ENCODE measurements around the gene AGAP1. TPM values are rescaled to one million over a fixed set of nuclear protein-coding genes. Genes with fewer than 3 reads are reported as not detected.

Gene AGAP1
- total RNA-seq, 2 donors from 2014 or later = 32.8 to 34.7 TPM

GRCh38 chr2:236063994-236064393 lies 570.2 kb downstream of the AGAP1 start:
- H3K9me3 Mint-ChIP-seq = no peaks in the 10 kb centered on the region
- WGBS, 2 experiments (ENCODE audit: insufficient coverage in 1 of 2, insufficient read length in 1 of 2) = 95 to 97% methylated on average over 7 of the region's 7 CpGs
- no peaks in the 10 kb centered on the region for H3K4me1 ChIP-seq (ENCODE audit: control insufficient read depth, insufficient read depth, low read length)

GRCh38 chr2:236065314-236066160 lies 571.7 kb downstream of the AGAP1 start:
- DNase-seq = no peak
- no peaks in the 10 kb centered on the region for H3K4me1 ChIP-seq (ENCODE audit: control insufficient read depth, insufficient read depth, low read length)
- H3K4me1 Mint-ChIP-seq = peaks cover 2% of the 10 kb centered on the region
- no peaks in the 10 kb centered on the region for H3K9me3 Mint-ChIP-seq
- no peak overlapping the region for H3K4me3 Mint-ChIP-seq
- no peak for TF ChIP-seq CTCF (conservative IDR thresholded peaks at IDR 0.05)
- H3K27ac ChIP-seq (ENCODE audit: low read depth, low read length) = no peak overlapping the region
- no peak overlapping the region for H3K27ac Mint-ChIP-seq
- no peaks in the 10 kb centered on the region for H3K27me3 Mint-ChIP-seq (ENCODE audit: insufficient read depth)
- H3K9ac ChIP-seq (ENCODE audit: extremely low read depth, low read length, poor library complexity, severe bottlenecking) = no peak overlapping the region
- H3K36me3 ChIP-seq (ENCODE audit: control insufficient read depth, insufficient read depth, low read length) = no peaks in the 10 kb centered on the region
- 91 to 92% methylated on average over 11 to 15 of the region's 15 CpGs for WGBS, 2 experiments (ENCODE audit: insufficient coverage in 1 of 2, insufficient read length in 1 of 2)
- no peak overlapping the region for H3K4me3 ChIP-seq (ENCODE audit: low read length)
- H3K27me3 ChIP-seq (ENCODE audit: control insufficient read depth, insufficient read depth, low read length, poor library complexity, severe bottlenecking) = no peaks in the 10 kb centered on the region
- peaks cover 3% of the 10 kb centered on the region for H3K36me3 Mint-ChIP-seq (ENCODE audit: low read depth)
- no peaks in the 10 kb centered on the region for H3K9me3 ChIP-seq (ENCODE audit: control insufficient read depth, low read length)

More at GRCh38 chr2:236063994-236064393, 570.2 kb downstream of the AGAP1 start:
- H3K4me3 Mint-ChIP-seq = no peak overlapping the region
- Histone ChIP-seq H3K9ac (ENCODE audit: extremely low read depth, low read length, poor library complexity, severe bottlenecking) (no peak overlapping the region), H3K27ac (ENCODE audit: low read depth, low read length) (no peak overlapping the region), H3K36me3 (ENCODE audit: control insufficient read depth, insufficient read depth, low read length) (no peaks in the 10 kb centered on the region), H3K4me3 (ENCODE audit: low read length) (no peak overlapping the region), H3K9me3 (ENCODE audit: control insufficient read depth, low read length) (peaks cover 1% of the 10 kb centered on the region), H3K27me3 (ENCODE audit: control insufficient read depth, insufficient read depth, low read length, poor library complexity, severe bottlenecking) (no peaks in the 10 kb centered on the region)
- H3K4me1 Mint-ChIP-seq = peaks cover 2% of the 10 kb centered on the region
- no peak for TF ChIP-seq CTCF (conservative IDR thresholded peaks at IDR 0.05)
- H3K36me3 Mint-ChIP-seq (ENCODE audit: low read depth) = peaks cover 7% of the 10 kb centered on the region
- no peak for DNase-seq
- no peak overlapping the region for H3K27ac Mint-ChIP-seq
- H3K27me3 Mint-ChIP-seq (ENCODE audit: insufficient read depth) = no peaks in the 10 kb centered on the region

- no peak for DNase-seq
- H3K27ac ChIP-seq (ENCODE audit: low read depth, low read length) = no peak overlapping the region
- no peak overlapping the region for H3K4me3 ChIP-seq (ENCODE audit: low read length)
- H3K4me3 Mint-ChIP-seq = no peak overlapping the region
- H3K4me1 ChIP-seq (ENCODE audit: control insufficient read depth, insufficient read depth, low read length) = no peaks in the 10 kb centered on the region
- no peaks in the 10 kb centered on the region for H3K27me3 ChIP-seq (ENCODE audit: control insufficient read depth, insufficient read depth, low read length, poor library complexity, severe bottlenecking)
- peaks cover 2% of the 10 kb centered on the region for H3K4me1 Mint-ChIP-seq
- WGBS, 2 experiments (ENCODE audit: insufficient coverage in 1 of 2, insufficient read length in 1 of 2) = 97 to 98% methylated on average over 7 of the region's 7 CpGs
- H3K9me3 Mint-ChIP-seq = no peaks in the 10 kb centered on the region
- H3K9ac ChIP-seq (ENCODE audit: extremely low read depth, low read length, poor library complexity, severe bottlenecking) = no peak overlapping the region
- TF ChIP-seq CTCF (conservative IDR thresholded peaks at IDR 0.05) = no peak
- H3K36me3 Mint-ChIP-seq (ENCODE audit: low read depth) = peaks cover 3% of the 10 kb centered on the region
- no peaks in the 10 kb centered on the region for H3K27me3 Mint-ChIP-seq (ENCODE audit: insufficient read depth)
- H3K27ac Mint-ChIP-seq = no peak overlapping the region
- no peaks in the 10 kb centered on the region for H3K9me3 ChIP-seq (ENCODE audit: control insufficient read depth, low read length)
- H3K36me3 ChIP-seq (ENCODE audit: control insufficient read depth, insufficient read depth, low read length) = no peaks in the 10 kb centered on the region
Observed at GRCh38 chr2:236070236-236070635, 576.4 kb downstream of the AGAP1 start.

All from endodermal cell (in vitro differentiated cells).